ENCODE measurements around the gene PIGC.

The PIGC gene

GRCh38 chr1:172401477-172401876 lies 42.4 kb downstream of the PIGC start:
- Histone ChIP-seq H3K27me3 (replicated peaks; ENCODE audit: control insufficient read depth, insufficient read depth, low read length) (no peaks in the 10 kb centered on the region), H3K4me3 (replicated peaks; ENCODE audit: low read depth, low read length) (no peak overlapping the region), H3K36me3 (ENCODE audit: control insufficient read depth, insufficient read depth, low read length) (no peaks in the 10 kb centered on the region)
- DNase-seq (ENCODE audit: extremely low read depth, insufficient read length), result no peak
- TF ChIP-seq CTCF (IDR thresholded peaks at IDR 0.05; ENCODE audit: insufficient read depth, low read length, poor library complexity, severe bottlenecking), result no peak

- H3K4me3 ChIP-seq (replicated peaks; ENCODE audit: low read depth, low read length), result no peak overlapping the region
- DNase-seq (ENCODE audit: extremely low read depth, insufficient read length), result no peak
- no peak for TF ChIP-seq CTCF (IDR thresholded peaks at IDR 0.05; ENCODE audit: insufficient read depth, low read length, poor library complexity, severe bottlenecking)
- no peaks in the 10 kb centered on the region for H3K36me3 ChIP-seq (ENCODE audit: control insufficient read depth, insufficient read depth, low read length)
- no peaks in the 10 kb centered on the region for H3K27me3 ChIP-seq (replicated peaks; ENCODE audit: control insufficient read depth, insufficient read depth, low read length)
Measured at GRCh38 chr1:172400722-172401105, 43.2 kb downstream of the PIGC start.

GRCh38 chr1:172399756-172400721 lies 43.8 kb downstream of the PIGC start:
- no peaks in the 10 kb centered on the region for H3K36me3 ChIP-seq (ENCODE audit: control insufficient read depth, insufficient read depth, low read length)
- H3K27me3 ChIP-seq (replicated peaks; ENCODE audit: control insufficient read depth, insufficient read depth, low read length), result no peaks in the 10 kb centered on the region
- no peak for DNase-seq (ENCODE audit: extremely low read depth, insufficient read length)
- no peak overlapping the region for H3K4me3 ChIP-seq (replicated peaks; ENCODE audit: low read depth, low read length)
- TF ChIP-seq CTCF (IDR thresholded peaks at IDR 0.05; ENCODE audit: insufficient read depth, low read length, poor library complexity, severe bottlenecking), result no peak

- no peaks in the 10 kb centered on the region for H3K27me3 ChIP-seq (replicated peaks; ENCODE audit: control insufficient read depth, insufficient read depth, low read length)
- H3K4me3 ChIP-seq (replicated peaks; ENCODE audit: low read depth, low read length), result no peak overlapping the region
- peak; percentile 39 for TF ChIP-seq CTCF (IDR thresholded peaks at IDR 0.05; ENCODE audit: insufficient read depth, low read length, poor library complexity, severe bottlenecking)
- H3K36me3 ChIP-seq (ENCODE audit: control insufficient read depth, insufficient read depth, low read length), result no peaks in the 10 kb centered on the region
- peak; percentile 64 for DNase-seq (ENCODE audit: extremely low read depth, insufficient read length)
Measured at GRCh38 chr1:172398970-172399755, 44.7 kb downstream of the PIGC start.

- DNase-seq (ENCODE audit: extremely low read depth, insufficient read length), result peak; percentile 44
- no peaks in the 10 kb centered on the region for H3K36me3 ChIP-seq (ENCODE audit: control insufficient read depth, insufficient read depth, low read length)
- no peak overlapping the region for H3K4me3 ChIP-seq (replicated peaks; ENCODE audit: low read depth, low read length)
- H3K27me3 ChIP-seq (replicated peaks; ENCODE audit: control insufficient read depth, insufficient read depth, low read length), result no peaks in the 10 kb centered on the region
- TF ChIP-seq CTCF (IDR thresholded peaks at IDR 0.05; ENCODE audit: insufficient read depth, low read length, poor library complexity, severe bottlenecking), result no peak
Measured at GRCh38 chr1:172398193-172398592, 45.7 kb downstream of the PIGC start.

All from GM06990 (cell line).